Measurements from ENCODE around the gene NCEH1. TPM values are rescaled to one million over a fixed set of nuclear protein-coding genes. Genes with fewer than 3 reads are reported as not detected.

Gene NCEH1
- total RNA-seq, 1 donor from 2014 or later: 57.2 TPM

DNA sequence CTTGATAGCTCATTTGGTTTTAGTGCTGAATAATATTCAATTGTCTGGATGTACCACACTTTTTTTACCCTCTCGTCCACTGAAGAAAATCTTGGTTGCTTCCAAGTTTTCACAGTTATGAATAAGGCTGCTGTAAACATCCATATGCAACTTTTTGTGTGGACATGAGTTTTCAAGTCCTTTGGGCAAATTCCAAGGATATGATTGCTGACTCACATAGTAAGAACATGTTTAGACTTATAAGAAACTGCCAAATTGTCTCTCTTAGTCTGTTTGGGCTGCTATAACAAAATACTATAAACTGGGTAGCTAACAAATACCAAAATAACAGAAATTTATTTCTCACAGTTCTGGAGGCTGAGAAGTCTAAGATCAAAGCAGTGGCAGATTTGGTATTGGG, 128.2 kb downstream of the NCEH1 start:
- no peak for DNase-seq (ENCODE audit: low read depth)

DNA sequence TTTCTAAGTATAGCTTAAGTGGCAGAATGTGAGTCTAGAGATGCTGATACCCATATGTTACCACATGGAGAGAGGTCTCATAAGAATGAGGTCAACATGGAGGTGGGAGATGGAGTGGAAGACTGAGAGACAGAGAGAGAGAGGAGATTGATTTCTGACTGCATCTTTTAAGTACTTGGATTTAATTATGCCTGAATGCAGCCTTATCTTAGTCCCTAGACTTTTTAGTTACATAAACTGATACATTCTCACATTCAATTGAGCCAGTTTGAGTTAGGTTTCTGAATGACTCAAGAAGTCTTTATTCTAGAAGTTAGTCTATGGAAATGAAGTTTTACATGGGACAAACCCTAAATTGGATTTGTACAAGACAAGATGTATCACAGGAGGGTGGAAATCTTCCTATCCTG, 129.1 kb downstream of the NCEH1 start:
- no peak for DNase-seq (ENCODE audit: low read depth)

DNA sequence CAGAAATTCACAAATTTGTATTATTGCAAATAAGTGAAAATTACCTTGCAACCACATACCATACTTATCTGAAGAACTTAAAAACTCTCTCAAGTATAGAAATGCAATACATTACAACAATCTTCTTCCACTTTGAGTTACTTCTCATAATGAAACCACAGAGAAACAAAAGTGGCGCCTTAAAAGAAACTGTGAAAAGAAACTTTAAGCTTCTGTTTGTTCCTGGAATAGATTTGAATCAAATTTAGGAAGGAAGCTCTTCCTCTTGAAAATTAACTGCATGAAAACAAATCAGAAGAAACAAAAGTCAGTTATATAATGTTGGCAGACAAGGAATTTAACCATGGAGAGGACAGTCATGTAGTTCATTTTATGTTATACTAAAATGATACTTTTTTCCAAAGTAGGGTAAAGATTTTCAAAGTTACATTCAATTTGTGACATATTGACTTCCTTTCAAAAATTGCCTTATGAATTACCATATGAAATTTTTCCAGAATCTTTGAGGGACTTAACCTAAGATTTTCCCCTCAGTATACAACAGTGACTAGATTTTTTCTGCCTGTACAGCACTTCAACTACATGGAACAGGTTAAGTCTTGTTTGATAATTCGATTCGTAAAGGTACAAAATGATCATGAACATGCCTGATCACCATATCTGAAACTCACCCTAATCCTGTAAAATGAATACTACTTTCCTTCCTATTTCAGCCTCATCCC, 130.0 kb downstream of the NCEH1 start:
- DNase-seq (ENCODE audit: low read depth): no peak

Other genes with a start within 250 kb of the NCEH1 start
- 398 and 575 TPM in 2 replicates for gene TNFSF10, start 187.6 kb downstream of the NCEH1 start, total RNA-seq
- gene ECT2, start 39.7 kb upstream of the NCEH1 start, total RNA-seq: 61.1 and 107 TPM in 2 replicates

Data from renal cortical epithelial cell (primary cell).